ENCODE measurements around the gene ANO9.
"Not testable (repeated sequence)": the region's sequence is repeated elsewhere in the genome, so short reads cannot be mapped to it uniquely, and the experiment has no call there.

ANO9 gene

DNA sequence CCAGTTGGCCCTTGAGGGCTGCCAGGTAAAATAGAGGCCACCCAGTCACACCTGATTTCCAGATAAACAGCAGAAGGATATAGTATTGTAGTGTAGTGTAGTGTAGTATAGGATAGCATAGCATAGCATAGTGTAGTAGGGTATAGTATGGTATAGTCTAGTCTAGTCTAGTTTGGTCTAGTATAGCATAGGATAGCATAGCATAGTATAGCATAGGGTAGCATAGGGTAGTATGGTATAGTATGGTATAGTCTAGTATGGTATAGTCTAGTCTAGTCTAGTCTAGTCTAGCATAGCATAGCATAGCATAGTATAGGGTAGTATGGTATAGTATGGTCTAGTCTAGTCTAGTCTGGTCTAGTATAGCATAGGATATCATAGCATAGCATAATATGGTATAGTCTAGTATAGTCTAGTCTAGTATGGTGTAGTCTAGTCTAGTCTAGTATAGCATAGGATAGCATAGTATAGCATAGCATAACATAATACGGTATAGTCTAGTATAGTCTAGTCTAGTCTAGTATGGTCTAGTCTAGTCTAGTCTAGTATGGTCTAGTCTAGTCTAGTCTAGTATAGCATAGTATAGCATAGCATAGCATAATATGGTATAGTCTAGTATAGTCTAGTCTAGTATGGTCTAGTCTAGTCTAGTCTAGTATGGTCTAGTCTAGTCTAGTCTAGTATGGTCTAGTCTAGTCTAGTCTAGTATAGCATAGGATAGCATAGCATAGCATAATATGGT is 6.6 kb downstream of the ANO9 start:
- DNase-seq (ENCODE audit: low read depth, low spot score), result not testable (repeated sequence)

DNA sequence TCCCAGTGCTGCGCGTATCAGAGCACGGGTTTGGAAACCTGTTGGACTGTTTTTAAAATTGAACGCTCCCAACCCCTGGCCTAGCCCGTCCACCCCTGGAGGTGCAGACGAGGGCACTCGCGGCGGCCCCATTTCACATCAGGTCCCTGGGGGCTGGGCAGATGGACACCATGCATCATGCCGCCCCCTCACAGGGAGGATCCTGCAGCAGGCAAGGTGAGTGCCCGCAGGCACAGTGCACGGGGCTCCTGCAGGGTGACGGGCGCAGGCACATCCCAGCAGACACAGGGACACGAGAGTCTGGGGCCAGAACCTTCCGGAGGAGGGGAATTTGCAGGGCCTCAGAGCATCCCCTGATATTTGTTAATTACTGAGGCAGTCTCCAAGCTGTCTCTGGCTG is 7.3 kb downstream of the ANO9 start:
- DNase-seq (ENCODE audit: low read depth, low spot score), result no peak

DNA sequence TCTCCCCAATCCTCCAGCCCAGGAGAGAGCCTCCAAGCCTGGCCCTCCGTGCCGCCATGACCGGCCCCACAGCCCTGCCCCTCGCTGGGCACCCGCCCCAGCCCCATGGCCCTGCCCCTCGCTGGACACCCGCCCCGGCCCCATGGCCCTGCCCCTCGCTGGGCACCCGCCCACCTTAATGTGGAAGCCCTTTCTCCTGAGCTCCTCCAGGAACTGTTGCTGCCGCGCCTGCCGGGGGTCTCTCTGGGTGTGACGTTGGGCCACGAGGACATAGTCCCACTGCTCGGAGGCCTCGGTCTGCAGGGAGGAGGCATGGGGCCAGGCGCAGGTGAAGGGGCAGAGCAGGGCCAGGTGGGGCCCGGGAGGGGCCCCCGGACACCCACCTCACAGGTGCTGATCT is 8.2 kb downstream of the ANO9 start:
- no peak for DNase-seq (ENCODE audit: low read depth, low spot score)

DNA sequence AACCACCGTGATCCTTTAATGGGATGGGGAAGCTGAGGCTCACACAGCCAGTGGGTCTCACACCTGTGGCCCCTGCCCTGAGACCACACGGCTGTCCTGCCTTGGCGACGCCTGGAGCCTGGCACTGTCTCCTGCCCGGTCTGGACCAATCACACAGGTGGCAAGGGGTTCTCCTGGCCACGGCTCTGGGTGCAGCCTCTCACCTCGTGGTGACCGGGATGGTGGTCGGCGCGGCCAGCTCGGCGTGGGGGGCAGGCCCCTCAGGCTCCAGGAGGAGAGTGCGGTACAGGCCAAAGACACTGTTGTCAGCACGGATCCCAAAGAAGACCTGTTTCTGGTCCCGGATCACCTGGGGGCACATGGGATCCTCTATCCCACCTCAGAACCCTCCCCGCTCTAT is 8.7 kb downstream of the ANO9 start:
- no peak for DNase-seq (ENCODE audit: low read depth, low spot score)

DNA sequence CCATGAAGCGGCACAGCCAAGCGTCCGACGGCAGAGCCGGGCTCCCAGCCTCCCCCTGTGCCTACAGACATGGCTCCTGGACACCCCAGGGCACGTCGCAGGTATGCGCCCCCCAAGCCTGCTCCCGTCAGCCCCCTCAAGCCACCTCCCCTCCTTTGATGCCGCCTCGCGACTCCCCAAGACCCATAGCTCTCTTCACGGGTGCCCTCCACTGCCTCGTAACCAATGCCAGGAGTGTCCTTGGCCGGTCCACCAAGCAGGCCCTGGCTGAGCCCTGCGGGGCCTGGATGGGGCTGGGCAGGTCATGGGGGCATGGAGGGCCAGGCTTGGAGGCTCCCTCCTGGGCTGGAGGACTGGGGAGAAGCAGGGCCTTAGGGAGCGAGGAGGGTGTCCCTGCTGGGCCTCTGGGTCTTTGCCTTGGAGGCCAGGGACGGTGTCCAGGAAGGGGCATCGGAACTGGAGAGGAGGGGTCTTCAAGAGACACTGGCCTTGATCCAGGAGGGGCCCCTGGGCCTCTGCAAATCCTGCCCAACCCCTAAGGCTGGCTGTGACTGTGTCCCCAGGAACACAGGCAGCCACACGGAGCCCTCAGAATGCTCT is 9.2 kb downstream of the ANO9 start:
- no peak for DNase-seq (ENCODE audit: low read depth, low spot score)

DNA sequence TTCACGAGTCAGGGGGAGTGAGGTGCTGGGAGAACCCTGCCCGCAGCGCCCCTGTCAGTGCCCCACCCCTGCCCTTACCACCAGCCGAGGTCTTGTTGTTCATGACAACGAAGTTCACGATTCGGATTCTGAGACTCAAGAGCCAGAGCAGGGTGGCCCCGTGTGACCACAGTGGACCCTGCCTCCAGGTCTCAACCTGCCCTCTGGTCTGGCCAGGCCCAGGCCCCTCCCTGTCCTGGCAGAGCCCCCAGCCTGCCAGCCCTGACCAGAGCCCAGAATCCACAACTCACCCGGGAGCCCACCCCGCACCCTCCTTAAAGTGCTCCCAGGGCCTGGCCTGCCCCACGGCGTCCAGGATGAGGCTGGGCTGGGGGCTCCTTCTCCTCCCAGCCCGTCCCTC is 9.9 kb downstream of the ANO9 start:
- no peak for DNase-seq (ENCODE audit: low read depth, low spot score)

DNA sequence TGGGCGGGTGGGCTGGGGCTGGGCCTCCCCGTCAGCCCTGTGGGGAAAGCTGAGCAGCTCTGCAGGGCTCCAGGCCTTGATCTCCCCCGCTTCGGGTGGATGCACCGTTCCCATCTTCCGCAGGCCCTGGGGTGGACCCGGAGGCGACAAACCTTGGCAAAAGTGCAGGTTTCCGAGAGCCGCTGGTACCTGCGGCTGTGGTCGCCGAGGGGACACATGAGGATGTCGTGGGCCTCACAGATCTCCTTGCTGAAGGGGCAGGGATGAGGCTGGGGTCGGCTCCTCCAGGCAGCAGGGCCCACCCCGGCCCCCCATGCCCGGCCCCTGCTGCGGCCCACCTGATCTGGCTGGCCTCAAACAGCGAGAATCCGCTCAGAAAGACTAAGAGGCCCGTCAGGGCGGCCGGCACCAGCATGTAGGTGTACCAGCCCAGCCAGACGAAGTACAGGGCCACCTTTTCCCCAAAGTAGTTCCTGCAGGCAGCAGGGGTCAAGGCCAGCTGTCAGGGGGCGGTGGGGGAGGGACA is 11.8 kb downstream of the ANO9 start:
- no peak for DNase-seq (ENCODE audit: low read depth, low spot score)

DNA sequence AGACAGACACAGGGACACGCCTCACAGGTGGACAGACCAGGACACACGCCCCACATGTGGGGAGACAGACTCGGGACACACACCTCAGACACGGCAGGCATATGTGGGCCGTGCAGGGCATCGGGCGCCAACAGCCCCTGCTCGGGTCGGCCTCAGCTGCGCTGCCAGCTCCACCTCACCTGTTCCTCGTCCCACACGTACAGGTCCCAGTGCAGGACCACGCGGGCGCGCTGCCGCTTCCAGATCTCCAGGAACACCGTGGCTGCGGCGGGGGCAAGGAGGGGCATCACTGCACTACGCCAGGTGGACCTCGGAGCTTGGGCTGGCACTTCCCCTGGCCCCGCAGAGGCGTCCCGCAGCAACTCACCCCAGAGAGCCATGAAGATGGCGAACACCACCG is 12.4 kb downstream of the ANO9 start:
- no peak for DNase-seq (ENCODE audit: low read depth, low spot score)

DNA sequence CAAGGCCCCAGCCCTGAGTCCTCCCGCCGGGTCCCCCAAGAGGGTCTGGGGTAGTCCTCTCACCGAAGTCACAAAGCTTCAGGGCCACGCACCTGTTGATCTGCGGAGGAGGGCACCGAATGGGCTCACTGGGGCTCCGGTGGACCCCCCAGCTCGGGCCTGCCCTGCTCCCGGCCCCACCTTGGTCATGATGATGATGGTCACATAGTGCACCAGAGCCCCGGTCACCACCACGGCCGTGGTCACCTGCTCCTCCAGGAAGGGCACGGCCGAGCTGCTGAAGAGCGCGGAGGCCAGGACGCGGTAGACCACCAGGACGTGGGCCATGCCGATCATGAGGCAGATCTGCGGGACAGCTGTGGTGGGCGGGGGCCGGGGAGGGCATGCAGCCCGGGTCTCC is 13.5 kb downstream of the ANO9 start:
- DNase-seq (ENCODE audit: low read depth, low spot score), result no peak

DNA sequence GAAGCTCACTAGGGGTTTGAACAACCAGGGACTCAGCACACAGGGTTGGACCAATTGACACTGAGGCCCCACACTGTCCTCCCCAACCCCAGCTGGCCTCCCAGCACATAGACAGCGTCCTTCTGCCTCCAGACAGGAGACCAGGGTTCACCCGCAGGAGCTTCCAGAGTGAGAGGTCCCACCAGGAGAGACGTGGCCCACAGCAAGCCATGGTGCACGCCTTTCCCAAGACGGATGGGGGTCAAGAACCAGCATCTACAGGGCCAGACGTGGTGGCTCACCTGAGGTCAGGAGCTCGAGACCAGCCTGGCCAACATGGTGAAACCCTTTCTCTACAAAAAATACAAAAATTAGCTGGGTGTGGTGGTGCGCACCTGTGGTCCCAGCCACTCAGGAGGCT is 15.0 kb downstream of the ANO9 start:
- no peak for DNase-seq (ENCODE audit: low read depth, low spot score)

DNA sequence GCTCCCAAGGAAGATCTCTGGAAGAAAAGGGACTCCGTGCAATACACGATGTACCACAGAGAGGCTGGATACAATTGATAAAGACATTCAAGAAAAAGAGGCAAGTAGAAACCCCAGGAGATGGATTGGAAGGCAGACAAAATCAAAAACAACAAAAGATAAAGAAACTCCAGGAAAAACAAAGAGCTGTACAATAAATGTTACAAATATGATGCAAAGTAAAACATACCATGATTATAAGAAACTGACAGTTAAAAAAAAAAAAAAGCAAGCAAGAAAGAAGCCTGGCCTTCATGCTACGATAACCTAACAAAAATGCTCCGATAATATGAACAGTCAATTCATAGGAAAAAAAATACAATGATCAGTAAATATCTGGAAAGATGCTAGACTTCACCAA is 16.5 kb downstream of the ANO9 start:
- no peak for DNase-seq (ENCODE audit: low read depth, low spot score)

DNA sequence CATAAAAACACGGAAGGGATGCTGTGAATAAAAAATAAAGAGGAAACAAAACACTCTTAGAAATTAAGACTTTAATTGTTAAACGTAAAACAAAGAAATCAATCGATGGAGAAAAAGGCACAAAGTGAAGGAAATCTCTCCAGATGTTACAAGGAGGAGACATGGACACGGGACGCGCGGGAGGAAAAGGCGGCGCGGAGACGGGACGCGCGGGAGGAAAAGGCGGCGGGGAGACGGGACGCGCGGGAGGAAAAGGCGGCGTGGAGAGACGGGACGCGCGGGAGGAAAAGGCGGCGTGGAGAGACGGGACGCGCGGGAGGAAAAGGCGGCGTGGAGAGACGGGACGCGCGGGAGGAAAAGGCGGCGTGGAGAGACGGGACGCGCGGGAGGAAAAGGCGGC is 17.0 kb downstream of the ANO9 start:
- not testable (repeated sequence) for DNase-seq (ENCODE audit: low read depth, low spot score)

DNA sequence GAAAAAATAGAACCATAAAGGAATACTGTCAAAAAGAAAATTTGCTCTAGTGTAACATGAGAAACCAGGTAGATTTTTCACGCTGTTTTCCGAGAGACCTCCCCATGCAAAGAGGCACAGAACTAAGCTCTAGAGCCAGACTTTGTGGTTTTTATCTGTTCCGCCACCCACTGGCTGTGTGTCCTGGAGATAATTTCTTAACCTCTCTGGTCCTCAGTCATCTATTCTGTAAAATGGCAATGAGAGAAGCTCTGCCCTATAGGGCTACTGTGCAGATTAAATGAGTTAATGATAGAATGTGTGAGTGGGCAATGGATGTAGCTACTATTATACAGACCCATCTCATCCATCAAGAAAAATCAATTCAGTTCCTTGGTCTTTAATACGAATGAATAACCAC is 17.6 kb downstream of the ANO9 start:
- DNase-seq (ENCODE audit: low read depth, low spot score), result no peak

DNA sequence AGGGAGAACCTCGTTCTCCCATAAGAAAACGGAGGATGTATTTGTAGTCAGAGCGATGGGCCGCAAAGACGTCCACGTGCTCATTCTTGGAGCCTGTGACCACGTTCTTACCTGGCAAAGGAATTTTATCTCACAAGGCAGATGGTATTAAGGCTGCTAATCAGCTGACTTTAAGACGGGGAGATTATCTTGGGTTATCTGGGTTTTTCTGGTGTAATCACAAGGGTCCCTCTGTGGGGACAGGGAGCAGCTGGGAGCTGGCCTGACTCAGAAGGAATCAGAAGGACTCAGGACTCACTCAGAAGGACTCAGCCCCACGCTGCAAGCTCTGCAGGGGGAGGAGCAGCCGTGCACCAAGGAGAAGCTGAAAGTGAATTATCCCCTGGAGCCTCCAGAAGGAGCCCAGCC is 19.6 kb downstream of the ANO9 start:
- DNase-seq (ENCODE audit: low read depth, low spot score), result no peak

DNA sequence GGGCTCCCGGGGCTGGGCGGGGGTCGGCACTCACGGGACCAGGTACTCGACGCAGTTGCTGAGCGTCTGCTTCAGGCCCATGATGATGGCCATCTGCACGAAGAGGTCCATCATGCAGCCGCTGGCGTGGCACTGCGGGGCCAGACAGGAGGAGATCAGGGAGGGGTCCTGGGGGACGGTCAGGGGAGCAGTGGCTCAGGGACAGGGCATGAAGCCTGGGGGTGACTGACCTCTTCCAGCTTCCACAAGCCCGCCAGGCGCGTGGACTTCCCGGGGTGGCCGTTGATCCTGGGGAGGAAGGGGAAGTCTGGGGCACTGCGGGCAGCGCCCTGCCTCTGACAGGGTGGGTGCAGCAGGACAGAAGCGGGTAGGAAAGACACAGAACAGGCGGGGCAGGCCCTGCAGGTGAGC is 20.9 kb downstream of the ANO9 start:
- DNase-seq (ENCODE audit: low read depth, low spot score), result no peak

DNA sequence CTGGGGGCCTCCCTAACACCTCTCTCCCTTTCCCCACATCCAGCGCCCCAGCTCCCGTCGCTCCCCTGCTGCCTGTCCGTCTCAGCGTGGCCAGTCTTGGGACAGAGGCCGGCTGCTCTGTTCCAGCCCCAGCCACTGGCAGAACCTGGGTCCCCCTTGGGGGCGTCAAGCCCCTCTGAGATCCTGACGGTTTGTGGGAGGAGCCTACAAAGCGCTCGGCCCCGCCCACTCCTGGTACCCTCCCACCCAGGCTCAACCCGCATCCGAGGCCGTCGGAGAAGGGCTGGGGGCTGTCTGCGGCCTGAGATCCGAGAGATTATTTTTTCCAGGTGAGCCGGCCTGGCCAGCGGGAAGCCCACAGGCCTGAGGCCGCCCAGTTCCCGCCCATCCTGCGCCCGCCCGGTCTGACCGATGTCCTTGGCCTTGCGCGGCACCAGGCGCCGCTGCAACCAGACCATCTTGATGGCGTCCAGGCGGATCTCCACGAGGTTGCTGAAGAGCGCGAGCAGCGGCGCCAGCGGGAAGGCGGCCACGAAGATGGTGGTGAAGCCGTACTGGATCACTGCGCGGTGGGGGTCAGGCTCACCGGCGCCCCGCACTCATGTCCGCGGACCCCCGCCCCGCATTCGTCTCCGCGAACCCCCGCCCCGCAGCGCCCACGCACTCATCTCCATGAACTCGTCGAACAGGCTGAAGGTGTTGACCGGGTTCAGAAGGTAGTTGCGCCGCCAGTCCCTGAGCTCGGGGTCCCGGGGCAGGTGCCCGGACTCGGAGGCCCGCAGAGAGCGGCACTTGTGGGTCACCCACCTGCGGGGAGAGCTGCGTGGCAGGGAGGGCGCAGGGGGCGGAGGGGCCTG is 21.5 kb downstream of the ANO9 start:
- DNase-seq (ENCODE audit: low read depth, low spot score), result no peak

DNA sequence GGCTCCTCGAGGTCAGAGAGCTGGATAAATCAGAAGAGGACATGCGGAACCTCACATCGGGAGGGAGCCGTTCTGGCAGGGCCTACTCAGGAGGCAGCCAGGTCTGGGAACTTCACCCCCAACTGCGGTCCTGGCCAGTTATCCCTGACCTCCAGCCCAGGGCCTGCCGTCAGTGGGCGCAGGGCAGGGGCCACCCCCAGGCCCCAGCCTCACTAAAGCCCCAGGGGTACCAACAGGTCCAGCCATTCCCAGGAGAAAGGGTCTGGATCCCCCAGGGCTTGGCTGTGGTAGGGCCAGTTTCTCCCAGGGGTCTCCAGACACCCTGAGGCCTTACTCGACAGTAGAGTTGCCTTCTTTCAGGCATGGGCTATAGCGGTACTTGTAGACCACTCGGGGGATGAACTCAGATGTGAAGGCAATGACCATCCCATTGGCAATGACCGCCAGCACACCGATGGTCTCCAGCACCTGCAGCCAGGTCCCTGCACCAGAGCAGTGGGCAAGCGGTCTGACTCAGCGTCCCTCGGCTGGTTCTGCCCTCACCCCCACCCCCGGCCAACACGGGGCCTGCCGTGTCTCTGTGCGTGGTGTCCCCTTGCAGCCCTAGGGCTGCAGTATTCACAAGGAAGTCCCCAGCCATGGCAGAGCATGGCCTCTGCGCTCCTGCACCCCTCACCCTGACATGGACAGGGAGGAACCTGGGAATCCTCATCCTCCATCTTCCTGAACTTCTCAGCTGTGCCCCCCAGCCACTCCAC is 22.4 kb downstream of the ANO9 start:
- DNase-seq (ENCODE audit: low read depth, low spot score), result no peak

DNA sequence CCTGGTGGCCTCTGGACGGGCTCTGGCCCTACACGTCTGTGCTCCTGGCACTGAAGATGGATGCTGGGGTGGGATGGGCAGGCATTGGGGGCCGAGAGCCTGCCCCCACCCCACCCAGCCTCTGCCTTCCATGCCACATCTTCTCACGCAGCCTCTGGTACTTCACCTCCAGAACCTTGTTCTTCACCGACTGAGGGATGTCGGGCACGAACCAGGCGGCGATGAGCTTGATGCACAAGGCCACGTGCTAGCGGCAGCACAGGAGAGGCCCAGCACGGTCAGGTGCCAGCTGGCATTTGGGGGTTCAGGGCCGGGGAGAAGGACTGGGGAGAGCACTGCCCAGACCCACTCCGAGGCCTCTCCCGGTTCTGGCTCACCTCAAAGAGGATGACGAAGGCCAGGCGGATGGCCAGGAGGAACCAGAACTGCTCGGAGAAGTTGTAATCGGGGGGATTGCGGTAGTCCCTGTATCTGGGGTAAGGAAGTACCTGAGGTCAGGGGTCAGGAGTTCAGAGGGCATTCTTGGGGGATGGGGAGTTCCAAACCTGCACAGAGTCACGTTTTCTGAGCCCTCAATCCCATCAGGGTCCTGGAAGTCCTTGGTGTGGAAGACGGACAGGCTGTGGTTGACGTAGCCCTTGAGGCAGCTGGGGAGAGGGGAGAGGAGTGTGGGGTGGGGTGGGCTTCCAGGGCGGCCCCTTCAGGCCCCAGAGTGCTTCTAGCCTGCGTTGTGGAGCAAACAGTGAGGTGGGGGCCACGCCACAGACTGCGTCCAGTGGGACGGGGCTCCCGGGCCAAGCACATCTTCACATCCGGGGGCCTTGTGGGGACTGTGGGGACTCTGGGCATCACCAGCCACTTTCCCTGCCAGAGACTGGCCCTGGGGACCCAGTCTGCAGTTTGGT is 23.2 kb downstream of the ANO9 start:
- no peak for DNase-seq (ENCODE audit: low read depth, low spot score)

DNA sequence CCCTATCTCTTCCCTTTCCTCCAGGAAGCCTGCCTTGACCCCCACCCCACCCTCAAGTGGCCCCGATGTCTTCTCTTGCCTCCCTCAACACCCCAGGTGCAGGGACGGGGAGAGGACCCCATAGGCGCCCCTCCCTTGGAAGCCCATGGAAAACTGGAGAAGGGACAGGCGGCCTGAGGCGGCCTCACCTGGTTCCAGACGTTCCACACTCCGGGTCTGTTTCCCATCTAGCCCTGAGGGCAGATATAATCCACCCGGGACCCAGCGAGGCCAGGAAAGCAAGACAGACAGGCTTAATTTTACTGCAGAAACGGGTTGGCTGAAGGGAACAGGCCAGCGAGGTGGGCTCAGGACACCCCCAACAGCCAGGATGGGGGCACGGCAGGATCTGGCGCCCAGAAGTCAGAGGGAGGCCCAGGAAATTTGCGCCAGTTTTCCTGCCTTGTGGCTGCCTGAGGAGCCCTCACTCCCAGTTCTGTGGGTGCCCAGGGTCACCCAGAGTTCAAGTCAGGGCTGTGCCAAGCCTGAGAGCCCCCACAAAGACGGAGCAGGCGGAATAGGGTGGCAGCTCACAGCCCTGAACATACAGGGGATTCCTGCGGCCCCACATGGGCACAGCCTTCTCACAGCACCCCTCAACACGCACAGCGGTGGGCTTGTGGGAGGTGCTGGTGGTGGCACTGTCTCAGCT is 24.0 kb downstream of the ANO9 start:
- no peak for DNase-seq (ENCODE audit: low read depth, low spot score)
